Activated CD8-positive, alpha-beta memory T cell treated with anti-CD3 and anti-CD28 coated beads, Interleukin-2, amount 50 U/mL, for 4 hours (primary cell): ENCODE results near the gene CAMK2N1.

ENCODE experiments used
- DNase-seq: peaks from one replicate; pipeline ENCODE4 v3.0.0-alpha.2; 2020

CAMK2N1 gene

GRCh38 chr1:20442920-20443625 lies 42.9 kb downstream of the CAMK2N1 start:
- DNase-seq, result no peak

- peak; percentile 28 for DNase-seq
These were observed 45.2 kb downstream of the CAMK2N1 start for GRCh38 chr1:20440785-20441200.

- no peak for DNase-seq
These were observed 46.7 kb downstream of the CAMK2N1 start for GRCh38 chr1:20439282-20439681.

GRCh38 chr1:20437640-20438039 lies 48.4 kb downstream of the CAMK2N1 start:
- DNase-seq, result no peak

GRCh38 chr1:20432891-20433290 lies 53.1 kb downstream of the CAMK2N1 start:
- no peak for DNase-seq
